ENCODE results near the gene PRRT2.

DNA sequence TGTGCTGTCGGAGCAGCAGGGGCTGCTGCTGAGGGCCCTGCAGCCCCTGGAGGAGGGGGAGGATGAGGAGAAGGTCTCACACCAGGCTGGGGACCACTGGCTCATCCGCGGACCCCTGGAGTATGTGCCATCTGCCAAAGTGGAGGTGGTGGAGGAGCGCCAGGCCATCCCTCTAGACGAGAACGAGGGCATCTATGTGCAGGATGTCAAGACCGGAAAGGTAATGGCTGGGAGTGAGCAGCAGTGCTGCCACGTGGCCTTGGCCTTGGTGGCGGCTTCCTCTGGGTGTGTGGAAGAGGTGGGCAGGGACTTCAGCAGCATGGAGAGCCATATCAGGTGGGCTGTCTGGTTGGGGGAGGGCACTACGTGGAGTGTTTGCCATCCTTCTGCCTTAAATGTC is 28.2 kb downstream of the PRRT2 start:
- TF ChIP-seq, protein P1, sequence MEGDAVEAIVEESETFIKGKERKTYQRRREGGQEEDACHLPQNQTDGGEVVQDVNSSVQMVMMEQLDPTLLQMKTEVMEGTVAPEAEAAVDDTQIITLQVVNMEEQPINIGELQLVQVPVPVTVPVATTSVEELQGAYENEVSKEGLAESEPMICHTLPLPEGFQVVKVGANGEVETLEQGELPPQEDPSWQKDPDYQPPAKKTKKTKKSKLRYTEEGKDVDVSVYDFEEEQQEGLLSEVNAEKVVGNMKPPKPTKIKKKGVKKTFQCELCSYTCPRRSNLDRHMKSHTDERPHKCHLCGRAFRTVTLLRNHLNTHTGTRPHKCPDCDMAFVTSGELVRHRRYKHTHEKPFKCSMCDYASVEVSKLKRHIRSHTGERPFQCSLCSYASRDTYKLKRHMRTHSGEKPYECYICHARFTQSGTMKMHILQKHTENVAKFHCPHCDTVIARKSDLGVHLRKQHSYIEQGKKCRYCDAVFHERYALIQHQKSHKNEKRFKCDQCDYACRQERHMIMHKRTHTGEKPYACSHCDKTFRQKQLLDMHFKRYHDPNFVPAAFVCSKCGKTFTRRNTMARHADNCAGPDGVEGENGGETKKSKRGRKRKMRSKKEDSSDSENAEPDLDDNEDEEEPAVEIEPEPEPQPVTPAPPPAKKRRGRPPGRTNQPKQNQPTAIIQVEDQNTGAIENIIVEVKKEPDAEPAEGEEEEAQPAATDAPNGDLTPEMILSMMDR (IDR thresholded peaks at IDR 0.05), result no peak
- no peak for TF ChIP-seq ZFX (IDR thresholded peaks at IDR 0.05; ENCODE audit: borderline replicate concordance)

Data from 22Rv1 (cell line).